Measurements from ENCODE around the gene EEA1.
A peak's percentile ranks its signal among the peaks of the same experiment; 100 is the strongest.

DNA sequence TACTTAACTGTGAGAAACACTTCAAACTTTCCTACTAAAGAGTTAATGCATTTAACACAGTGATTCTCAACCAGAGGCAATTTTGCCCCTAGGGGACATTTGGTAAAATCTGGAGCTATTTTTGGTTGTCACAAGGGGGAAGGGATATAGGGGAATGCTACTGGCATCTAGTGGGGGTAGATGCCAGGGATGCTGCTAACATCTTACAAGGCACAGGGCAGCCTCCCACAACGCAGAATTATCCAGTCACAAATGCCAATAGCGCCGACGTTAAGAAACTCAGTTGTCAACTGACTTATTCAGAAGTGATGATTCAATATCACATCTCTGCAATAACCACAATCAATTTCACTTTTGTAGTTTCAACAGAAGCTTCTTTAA is 2.0 kb downstream of the EEA1 start:
- TF ChIP-seq CTCF (IDR thresholded peaks at IDR 0.05) (peak in 1 of 6 experiments; percentile 8), POLR2A (IDR thresholded peaks at IDR 0.05) (no peak)

All from Peyer's patch (tissue), 4 donors.